Loucy (cell line): ENCODE measurements around the gene KRT37.

Source experiments
- EZH2phosphoT487 ChIP-seq: fragments of 200-600 bp; IDR thresholded peaks from 2 replicates; pipeline ENCODE4 v1.6.1; 2018; ENCODE audit warnings: antibody characterized with exemption, mild to moderate bottlenecking, moderate library complexity, borderline replicate concordance
- TF ChIP-seq, protein P1 (sequence below): fragments of 200-600 bp; sonication (generic); conservative IDR thresholded peaks from 2 replicates; pipeline ENCODE4 v1.5.1; 2014; ENCODE audit warnings: mild to moderate bottlenecking, antibody characterized with exemption, low read length

DNA sequence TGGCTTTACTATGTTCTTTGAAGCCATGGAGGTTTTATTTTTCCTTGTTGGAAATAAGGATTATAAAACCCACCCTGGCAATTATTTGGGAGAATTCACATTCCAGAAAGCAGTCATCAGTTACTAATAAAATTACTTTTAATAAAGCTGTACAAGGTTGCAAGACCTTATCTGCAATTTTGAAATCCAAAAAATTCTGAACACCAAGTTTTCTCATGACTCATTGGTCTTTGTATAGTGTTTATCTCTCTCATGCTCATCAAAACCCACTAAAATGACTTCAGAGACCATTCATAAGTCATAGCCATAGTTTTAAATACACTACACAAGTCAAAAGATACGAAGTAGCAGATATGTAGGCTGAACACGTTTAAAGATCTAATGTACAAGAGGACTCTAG, 22.4 kb upstream of the KRT37 start:
- TF ChIP-seq, protein P1, sequence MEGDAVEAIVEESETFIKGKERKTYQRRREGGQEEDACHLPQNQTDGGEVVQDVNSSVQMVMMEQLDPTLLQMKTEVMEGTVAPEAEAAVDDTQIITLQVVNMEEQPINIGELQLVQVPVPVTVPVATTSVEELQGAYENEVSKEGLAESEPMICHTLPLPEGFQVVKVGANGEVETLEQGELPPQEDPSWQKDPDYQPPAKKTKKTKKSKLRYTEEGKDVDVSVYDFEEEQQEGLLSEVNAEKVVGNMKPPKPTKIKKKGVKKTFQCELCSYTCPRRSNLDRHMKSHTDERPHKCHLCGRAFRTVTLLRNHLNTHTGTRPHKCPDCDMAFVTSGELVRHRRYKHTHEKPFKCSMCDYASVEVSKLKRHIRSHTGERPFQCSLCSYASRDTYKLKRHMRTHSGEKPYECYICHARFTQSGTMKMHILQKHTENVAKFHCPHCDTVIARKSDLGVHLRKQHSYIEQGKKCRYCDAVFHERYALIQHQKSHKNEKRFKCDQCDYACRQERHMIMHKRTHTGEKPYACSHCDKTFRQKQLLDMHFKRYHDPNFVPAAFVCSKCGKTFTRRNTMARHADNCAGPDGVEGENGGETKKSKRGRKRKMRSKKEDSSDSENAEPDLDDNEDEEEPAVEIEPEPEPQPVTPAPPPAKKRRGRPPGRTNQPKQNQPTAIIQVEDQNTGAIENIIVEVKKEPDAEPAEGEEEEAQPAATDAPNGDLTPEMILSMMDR, result no peak
- no peak for TF ChIP-seq EZH2phosphoT487
